GM12874 (cell line): Measurements from ENCODE around the gene THSD4.

ENCODE experiments used
- TF ChIP-seq, protein P1 (sequence below): IDR thresholded peaks from 2 replicates; pipeline ENCODE4 v1.5.1; 2011; ENCODE audit warnings: low read depth, mild to moderate bottlenecking, control low read depth, low read length, moderate library complexity; ENCODE audit not compliant: insufficient read depth

The THSD4 gene

DNA sequence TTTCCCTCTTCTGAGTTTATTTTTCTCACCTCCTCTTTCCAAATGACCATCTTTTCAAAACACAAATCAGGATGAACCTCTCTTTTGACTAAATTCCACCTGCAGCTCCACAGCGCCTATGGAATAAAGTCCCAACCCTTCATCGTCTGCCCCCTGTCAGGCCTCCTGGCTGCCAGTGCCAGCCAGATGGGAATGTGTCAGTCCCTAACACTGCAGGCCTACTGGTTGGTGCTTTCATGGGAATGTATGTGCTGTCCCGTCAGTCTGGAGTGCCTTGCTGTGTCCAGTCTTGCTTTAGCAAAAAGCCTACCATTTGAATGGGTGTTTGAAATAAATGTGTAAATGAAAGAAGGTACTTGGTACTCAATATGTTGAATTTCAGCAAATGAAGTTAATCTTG, 310.1 kb downstream of the THSD4 start:
- TF ChIP-seq, protein P1, sequence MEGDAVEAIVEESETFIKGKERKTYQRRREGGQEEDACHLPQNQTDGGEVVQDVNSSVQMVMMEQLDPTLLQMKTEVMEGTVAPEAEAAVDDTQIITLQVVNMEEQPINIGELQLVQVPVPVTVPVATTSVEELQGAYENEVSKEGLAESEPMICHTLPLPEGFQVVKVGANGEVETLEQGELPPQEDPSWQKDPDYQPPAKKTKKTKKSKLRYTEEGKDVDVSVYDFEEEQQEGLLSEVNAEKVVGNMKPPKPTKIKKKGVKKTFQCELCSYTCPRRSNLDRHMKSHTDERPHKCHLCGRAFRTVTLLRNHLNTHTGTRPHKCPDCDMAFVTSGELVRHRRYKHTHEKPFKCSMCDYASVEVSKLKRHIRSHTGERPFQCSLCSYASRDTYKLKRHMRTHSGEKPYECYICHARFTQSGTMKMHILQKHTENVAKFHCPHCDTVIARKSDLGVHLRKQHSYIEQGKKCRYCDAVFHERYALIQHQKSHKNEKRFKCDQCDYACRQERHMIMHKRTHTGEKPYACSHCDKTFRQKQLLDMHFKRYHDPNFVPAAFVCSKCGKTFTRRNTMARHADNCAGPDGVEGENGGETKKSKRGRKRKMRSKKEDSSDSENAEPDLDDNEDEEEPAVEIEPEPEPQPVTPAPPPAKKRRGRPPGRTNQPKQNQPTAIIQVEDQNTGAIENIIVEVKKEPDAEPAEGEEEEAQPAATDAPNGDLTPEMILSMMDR, result no peak

DNA sequence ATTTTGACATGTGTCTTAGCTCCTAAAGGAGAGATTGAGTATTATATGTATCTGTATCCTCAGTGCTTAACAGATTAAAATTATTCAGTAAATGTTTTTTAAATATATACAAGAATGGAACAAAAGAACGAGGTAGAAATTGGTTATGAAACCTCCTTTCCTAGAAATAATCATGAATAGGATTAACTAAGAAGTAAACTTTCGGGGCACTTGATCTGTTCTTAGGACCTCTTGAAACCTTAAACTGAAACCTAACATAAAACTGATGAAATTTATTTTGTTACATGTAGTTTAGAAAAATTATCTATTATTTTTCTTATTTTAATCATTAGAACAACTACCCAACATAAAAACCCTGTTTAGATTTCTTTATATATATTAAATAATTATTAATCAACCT, 311.5 kb downstream of the THSD4 start:
- TF ChIP-seq, protein P1, result no peak

DNA sequence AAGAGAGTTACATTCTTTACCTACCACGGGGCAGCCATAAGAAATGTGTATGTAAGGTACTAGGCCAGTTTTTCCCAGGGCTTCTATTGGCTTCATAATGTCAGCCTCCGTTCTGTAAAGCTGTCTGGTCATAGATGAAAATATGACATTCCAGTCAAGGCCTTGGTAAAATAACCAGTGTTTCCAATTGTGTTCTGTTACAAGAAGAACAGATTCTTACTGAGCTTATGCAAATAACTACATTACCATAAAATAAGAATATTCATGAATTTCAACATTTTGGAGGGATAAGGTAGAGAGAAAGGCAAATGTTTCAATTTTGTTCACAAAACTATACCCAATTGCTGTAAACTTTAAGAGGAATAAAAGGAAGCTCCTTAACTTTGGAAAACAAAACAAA, 315.5 kb downstream of the THSD4 start:
- TF ChIP-seq, protein P1, result no peak

DNA sequence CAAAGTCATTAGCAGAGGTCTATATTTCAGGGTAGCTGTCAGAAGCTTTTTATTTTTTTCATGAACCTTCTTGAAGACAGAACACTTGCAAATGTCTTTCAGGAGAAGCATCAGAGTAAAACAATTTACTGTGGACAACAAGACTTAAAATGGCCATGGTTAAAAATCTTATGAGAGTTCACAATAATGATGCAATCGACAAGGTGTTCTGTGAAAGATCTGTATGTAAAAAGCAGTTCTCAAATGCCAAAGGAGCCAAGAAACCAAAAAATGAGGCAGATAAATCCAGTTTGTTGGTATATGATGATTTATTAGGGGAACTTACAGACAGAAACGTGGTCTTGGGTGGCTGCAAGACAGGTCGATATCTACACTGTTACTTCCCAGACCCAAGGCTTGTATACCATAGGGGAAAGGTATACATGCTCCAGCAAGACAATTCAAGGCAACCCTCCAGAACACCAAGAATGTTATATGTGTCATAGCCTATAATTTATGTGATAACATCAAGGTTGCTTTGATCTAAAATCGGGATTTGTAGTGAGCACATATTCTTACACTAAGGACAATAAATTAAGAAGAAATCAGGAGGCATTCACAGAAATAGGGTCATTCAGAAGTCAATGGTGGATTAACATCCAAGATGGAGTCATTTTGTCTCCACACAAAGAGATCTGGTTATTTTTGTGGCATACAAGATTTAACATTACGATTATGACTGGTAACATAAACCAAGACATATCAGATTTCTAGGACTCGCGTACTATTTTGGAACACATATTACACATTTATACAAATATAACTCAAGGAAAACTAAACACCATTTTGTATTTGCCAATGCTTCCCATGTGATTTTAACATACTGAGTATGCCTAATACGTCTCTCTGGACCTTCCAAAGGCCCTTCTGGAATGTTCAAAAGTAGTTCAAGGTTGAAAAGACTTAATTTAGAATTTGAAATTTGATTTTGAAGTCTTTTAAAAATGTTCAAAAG, 316.4 kb downstream of the THSD4 start:
- TF ChIP-seq, protein P1, result no peak

DNA sequence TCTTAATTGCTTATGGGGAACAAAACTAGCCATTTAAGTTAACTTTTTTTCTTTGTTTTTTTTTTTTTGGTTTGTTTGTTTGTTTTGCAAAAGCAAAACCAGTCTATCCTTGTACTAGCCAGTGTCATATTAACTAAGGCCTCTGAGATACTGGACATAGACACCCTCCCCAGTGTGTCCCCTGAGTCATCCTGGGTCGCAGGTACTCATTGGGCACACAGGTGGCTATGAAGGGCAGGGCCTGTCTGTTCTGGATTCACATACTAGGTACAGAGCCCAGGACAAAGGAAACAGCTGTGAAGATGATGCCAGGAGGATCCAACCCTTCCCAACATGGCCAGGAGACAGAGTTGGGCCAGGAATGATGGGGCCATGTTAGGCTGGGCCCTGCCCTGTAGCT, 318.1 kb downstream of the THSD4 start:
- TF ChIP-seq, protein P1, result no peak

DNA sequence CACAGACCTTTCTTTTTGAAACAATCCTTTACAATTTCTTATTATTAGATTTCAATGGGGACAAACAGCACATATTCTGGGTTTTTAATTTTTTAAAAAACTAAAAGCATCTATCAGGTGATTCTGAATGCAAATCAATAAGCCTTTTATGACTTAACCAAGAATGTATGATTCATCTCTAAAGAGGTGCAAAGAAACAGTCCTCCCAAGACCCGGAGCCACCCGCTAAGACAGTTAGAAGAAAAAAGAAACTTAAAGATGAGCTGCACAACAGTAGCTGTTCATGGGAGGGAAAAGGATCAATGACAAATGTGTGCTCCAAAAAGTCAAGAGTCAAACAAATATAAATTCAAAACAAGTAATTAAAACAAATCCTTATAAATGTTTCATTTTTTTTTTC, 319.5 kb downstream of the THSD4 start:
- TF ChIP-seq, protein P1, result no peak

DNA sequence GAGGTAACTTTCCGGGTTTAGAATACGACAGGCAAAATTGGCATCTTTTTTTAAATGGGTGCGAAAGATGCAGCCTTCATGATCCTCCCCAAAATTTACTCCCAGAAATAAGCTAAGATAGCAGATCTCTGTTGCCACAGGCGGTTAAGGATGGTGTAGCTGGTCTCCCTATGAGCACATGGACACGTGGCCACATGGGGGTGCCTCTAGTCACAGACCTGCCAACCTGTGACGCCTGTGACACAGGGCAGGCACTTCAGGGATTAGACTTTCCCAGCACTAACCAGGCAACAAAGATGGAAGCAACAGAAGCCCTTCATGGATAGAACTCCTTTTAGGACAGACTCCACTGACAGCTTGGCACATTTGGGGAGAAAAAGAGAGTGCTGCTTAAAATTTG, 320.3 kb downstream of the THSD4 start:
- TF ChIP-seq, protein P1, result no peak
